Measurements from ENCODE around the gene CHRM3. TPM values are rescaled to one million over a fixed set of nuclear protein-coding genes. Genes with fewer than 3 reads are reported as not detected.

The CHRM3 gene
- total RNA-seq, 1 experiment from 2014 or later = 0.13 TPM

GRCh38 chr1:239432255-239432654 is 45.9 kb downstream of the CHRM3 start:
- TF ChIP-seq TCF7L2 (IDR thresholded peaks at IDR 0.05; ENCODE audit: low read depth, low read length) (no peak), REST (IDR thresholded peaks at IDR 0.05; ENCODE audit: insufficient read depth in 1 of 2, low read depth in 2 of 2, low read length in 1 of 2) (no peak), POLR2AphosphoS5 (IDR thresholded peaks at IDR 0.05; ENCODE audit: low read depth, low read length) (no peak), SIN3A (IDR thresholded peaks at IDR 0.05; ENCODE audit: borderline replicate concordance, insufficient read depth, low read depth, low read length) (no peak), CTCF (IDR thresholded peaks at IDR 0.05) (no peak)
- intact Hi-C loops (cut with micrococcal nuclease; ENCODE audit: unreplicated experiment) (no loop called here), in situ Hi-C loops (cut with HindIII; ENCODE audit: low pct_unique_long_range_greater_than_20kb, low sequenced_read_pairs) (no loop called here)
- ATAC-seq (no peak), DNase-seq (ENCODE audit: low read depth, low spot score) (no peak)
- Histone ChIP-seq H3K27me3 (ENCODE audit: control insufficient read depth, insufficient read depth, low read length) (no peaks in the 10 kb centered on the region), H3K36me3 (ENCODE audit: control insufficient read depth, insufficient read depth, low read length) (no peaks in the 10 kb centered on the region), H3K4me3 (ENCODE audit: low read depth in 2 of 2, low read length in 2 of 2) (no peak overlapping the region), H3K4me1 (ENCODE audit: control insufficient read depth, insufficient read depth, low read length) (no peaks in the 10 kb centered on the region), H3K27ac (ENCODE audit: low read length) (no peak overlapping the region), H3K9me3 (ENCODE audit: control insufficient read depth, insufficient read depth, low read depth, low read length) (no peaks in the 10 kb centered on the region)
- ChIA-PET POLR2A (no interaction called here), CTCF (no interaction called here)
- no TSS peak for BruUV-seq (replicated peaks)

- BruUV-seq (replicated peaks) = no TSS peak
- no peak overlapping the region for H3K27ac ChIP-seq (ENCODE audit: low read length)
- ChIA-PET POLR2A (no interaction called here), CTCF (no interaction called here)
- in situ Hi-C loops (cut with HindIII; ENCODE audit: low pct_unique_long_range_greater_than_20kb, low sequenced_read_pairs) (no loop called here), intact Hi-C loops (cut with micrococcal nuclease; ENCODE audit: unreplicated experiment) (no loop called here)
- no peak overlapping the region for H3K4me3 ChIP-seq (ENCODE audit: low read depth in 2 of 2, low read length in 2 of 2)
- no peak for ATAC-seq
- DNase-seq (ENCODE audit: low read depth, low spot score) = no peak
- H3K36me3 ChIP-seq (ENCODE audit: control insufficient read depth, insufficient read depth, low read length) = no peaks in the 10 kb centered on the region
- H3K27me3 ChIP-seq (ENCODE audit: control insufficient read depth, insufficient read depth, low read length) = no peaks in the 10 kb centered on the region
- H3K9me3 ChIP-seq (ENCODE audit: control insufficient read depth, insufficient read depth, low read depth, low read length) = no peaks in the 10 kb centered on the region
- no peak for TF ChIP-seq SIN3A (IDR thresholded peaks at IDR 0.05; ENCODE audit: borderline replicate concordance, insufficient read depth, low read depth, low read length)
- no peak for TF ChIP-seq POLR2AphosphoS5 (IDR thresholded peaks at IDR 0.05; ENCODE audit: low read depth, low read length)
- TF ChIP-seq TCF7L2 (IDR thresholded peaks at IDR 0.05; ENCODE audit: low read depth, low read length) = no peak
- TF ChIP-seq CTCF (IDR thresholded peaks at IDR 0.05) = no peak
- TF ChIP-seq REST (IDR thresholded peaks at IDR 0.05; ENCODE audit: insufficient read depth in 1 of 2, low read depth in 2 of 2, low read length in 1 of 2) = no peak
- no peaks in the 10 kb centered on the region for H3K4me1 ChIP-seq (ENCODE audit: control insufficient read depth, insufficient read depth, low read length)
Measured at GRCh38 chr1:239434181-239434580, 47.8 kb downstream of the CHRM3 start.
